Esophagus squamous epithelium (tissue), 4 donors: ENCODE data around the gene NKX2-3.

ENCODE experiments used
- POLR2A ChIP-seq, 4 donors: fragments of 450-650 bp; IDR thresholded peaks; one replicate each; pipeline ENCODE4 v1.6.1; 2017; ENCODE audit warnings: antibody characterized with exemption in 4 of 4, mild to moderate bottlenecking in 4 of 4, moderate library complexity in 3 of 4
- TF ChIP-seq, protein P1 (sequence below), 6 experiments: fragments of 450-650 bp in 4 of 6; fragments of 200-600 bp in 2 of 6; sonication (generic) in 2 of 6; IDR thresholded peaks; one replicate each; pipeline ENCODE4 v1.5.1; 2016 to 2019; ENCODE audit warnings: antibody characterized with exemption in 6 of 6, mild to moderate bottlenecking in 4 of 6, moderate library complexity in 4 of 6

DNA sequence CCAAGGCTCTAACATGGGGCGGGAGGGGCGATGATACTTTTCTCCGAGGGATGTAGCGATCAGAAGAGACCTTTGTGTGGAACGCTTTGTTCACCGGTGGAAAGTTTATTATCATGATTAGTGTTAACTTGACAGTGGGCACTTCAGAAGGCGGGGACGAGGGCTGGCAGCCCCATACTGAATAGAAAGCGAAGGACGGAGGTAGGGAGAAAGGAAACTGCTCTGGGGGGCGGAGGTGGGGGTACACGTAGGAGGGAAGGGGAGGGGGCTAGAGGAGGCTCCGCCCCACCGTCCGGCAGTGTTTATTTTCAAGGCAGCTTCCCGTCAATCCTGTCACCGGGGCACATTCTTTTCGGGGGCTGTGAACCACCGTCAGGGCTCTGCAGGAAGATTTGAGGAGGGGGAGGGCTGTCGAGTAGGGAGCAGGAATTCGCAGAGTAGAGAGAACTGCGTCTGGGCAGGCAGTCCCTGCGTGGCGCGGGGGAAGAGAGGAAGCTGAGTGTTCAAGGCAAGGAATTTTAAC is 9.4 kb upstream of the NKX2-3 start:
- TF ChIP-seq, protein P1, sequence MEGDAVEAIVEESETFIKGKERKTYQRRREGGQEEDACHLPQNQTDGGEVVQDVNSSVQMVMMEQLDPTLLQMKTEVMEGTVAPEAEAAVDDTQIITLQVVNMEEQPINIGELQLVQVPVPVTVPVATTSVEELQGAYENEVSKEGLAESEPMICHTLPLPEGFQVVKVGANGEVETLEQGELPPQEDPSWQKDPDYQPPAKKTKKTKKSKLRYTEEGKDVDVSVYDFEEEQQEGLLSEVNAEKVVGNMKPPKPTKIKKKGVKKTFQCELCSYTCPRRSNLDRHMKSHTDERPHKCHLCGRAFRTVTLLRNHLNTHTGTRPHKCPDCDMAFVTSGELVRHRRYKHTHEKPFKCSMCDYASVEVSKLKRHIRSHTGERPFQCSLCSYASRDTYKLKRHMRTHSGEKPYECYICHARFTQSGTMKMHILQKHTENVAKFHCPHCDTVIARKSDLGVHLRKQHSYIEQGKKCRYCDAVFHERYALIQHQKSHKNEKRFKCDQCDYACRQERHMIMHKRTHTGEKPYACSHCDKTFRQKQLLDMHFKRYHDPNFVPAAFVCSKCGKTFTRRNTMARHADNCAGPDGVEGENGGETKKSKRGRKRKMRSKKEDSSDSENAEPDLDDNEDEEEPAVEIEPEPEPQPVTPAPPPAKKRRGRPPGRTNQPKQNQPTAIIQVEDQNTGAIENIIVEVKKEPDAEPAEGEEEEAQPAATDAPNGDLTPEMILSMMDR (IDR thresholded peaks at IDR 0.05) = no peak
- TF ChIP-seq POLR2A (IDR thresholded peaks at IDR 0.05) = no peak
